Subcutaneous abdominal adipose tissue (tissue), 5 donors: ENCODE data around the gene MDFIC2.

Experiments
- H3K27ac ChIP-seq: one replicate; pipeline ENCODE4 v1.7.0; 2013; ENCODE audit warnings: low read depth, mild to moderate bottlenecking, inconsistent platforms, low read length, moderate library complexity
- H3K27me3 ChIP-seq, 5 donors: one replicate each; pipeline ENCODE4 v1.7.0; 2013; ENCODE audit warnings: low read length in 5 of 5, inconsistent platforms in 1 of 5; ENCODE audit not compliant: control insufficient read depth in 5 of 5, insufficient read depth in 4 of 5
- H3K36me3 ChIP-seq, 5 donors: one replicate each; pipeline ENCODE4 v1.7.0; 2013; ENCODE audit warnings: low read length in 5 of 5; ENCODE audit not compliant: control insufficient read depth in 5 of 5, insufficient read depth in 5 of 5
- H3K4me1 ChIP-seq, 5 donors: one replicate each; pipeline ENCODE4 v1.7.0; 2013; ENCODE audit warnings: low read length in 5 of 5, mild to moderate bottlenecking in 3 of 5, moderate library complexity in 1 of 5; ENCODE audit not compliant: control insufficient read depth in 5 of 5, insufficient read depth in 5 of 5
- H3K4me3 ChIP-seq, 5 donors: one replicate each; pipeline ENCODE4 v1.7.0; 2013; ENCODE audit warnings: low read length in 5 of 5, low read depth in 1 of 5
- H3K9ac ChIP-seq, 5 donors: one replicate each; pipeline ENCODE4 v1.7.0; 2013; ENCODE audit warnings: low read length in 5 of 5, mild to moderate bottlenecking in 4 of 5, moderate library complexity in 3 of 5
- H3K9me3 ChIP-seq, 5 donors: one replicate each; pipeline ENCODE4 v1.7.0; 2013; ENCODE audit warnings: low read length in 5 of 5; ENCODE audit not compliant: control insufficient read depth in 5 of 5
- donor health status: healthy.
- donor health status: healthy.
- donor health status: healthy.
- donor health status: healthy.
- donor health status: healthy.

Gene MDFIC2

GRCh38 chr3:70264122-70264780, 48.2 kb downstream of the MDFIC2 start:
- no peaks in the 10 kb centered on the region for H3K36me3 ChIP-seq
- H3K9me3 ChIP-seq, result no peaks in the 10 kb centered on the region
- H3K27ac ChIP-seq, result no peak overlapping the region
- H3K4me3 ChIP-seq, result no peak overlapping the region
- H3K4me1 ChIP-seq, result no peaks in the 10 kb centered on the region
- H3K9ac ChIP-seq, result no peak overlapping the region
- H3K27me3 ChIP-seq, result no peaks in the 10 kb centered on the region

GRCh38 chr3:70261283-70261682, 51.2 kb downstream of the MDFIC2 start:
- Histone ChIP-seq H3K27me3 (no peaks in the 10 kb centered on the region), H3K9ac (no peak overlapping the region), H3K27ac (no peak overlapping the region), H3K36me3 (no peaks in the 10 kb centered on the region), H3K4me1 (no peaks in the 10 kb centered on the region), H3K4me3 (no peak overlapping the region), H3K9me3 (no peaks in the 10 kb centered on the region)

- Histone ChIP-seq H3K27me3 (no peaks in the 10 kb centered on the region), H3K4me3 (no peak overlapping the region), H3K4me1 (no peaks in the 10 kb centered on the region), H3K27ac (no peak overlapping the region), H3K36me3 (no peaks in the 10 kb centered on the region), H3K9ac (no peak overlapping the region), H3K9me3 (no peaks in the 10 kb centered on the region)
These were observed 55.9 kb downstream of the MDFIC2 start for GRCh38 chr3:70256566-70256965.

GRCh38 chr3:70250492-70250891, 61.9 kb downstream of the MDFIC2 start:
- Histone ChIP-seq H3K9ac (no peak overlapping the region), H3K27ac (no peak overlapping the region), H3K4me3 (no peak overlapping the region), H3K9me3 (no peaks in the 10 kb centered on the region), H3K4me1 (no peaks in the 10 kb centered on the region), H3K36me3 (no peaks in the 10 kb centered on the region), H3K27me3 (no peaks in the 10 kb centered on the region)

- Histone ChIP-seq H3K27ac (no peak overlapping the region), H3K36me3 (no peaks in the 10 kb centered on the region), H3K9ac (no peak overlapping the region), H3K27me3 (no peaks in the 10 kb centered on the region), H3K4me1 (no peaks in the 10 kb centered on the region), H3K9me3 (no peaks in the 10 kb centered on the region), H3K4me3 (no peak overlapping the region)
These were observed 62.8 kb downstream of the MDFIC2 start for GRCh38 chr3:70249509-70250160.

- no peak overlapping the region for H3K9ac ChIP-seq
- no peaks in the 10 kb centered on the region for H3K4me1 ChIP-seq
- no peak overlapping the region for H3K4me3 ChIP-seq
- no peak overlapping the region for H3K27ac ChIP-seq
- H3K36me3 ChIP-seq, result no peaks in the 10 kb centered on the region
- H3K9me3 ChIP-seq, result no peaks in the 10 kb centered on the region
- no peaks in the 10 kb centered on the region for H3K27me3 ChIP-seq
These were observed 63.6 kb downstream of the MDFIC2 start for GRCh38 chr3:70248856-70249255.

GRCh38 chr3:70247955-70248354, 64.5 kb downstream of the MDFIC2 start:
- H3K36me3 ChIP-seq, result no peaks in the 10 kb centered on the region
- no peaks in the 10 kb centered on the region for H3K9me3 ChIP-seq
- no peaks in the 10 kb centered on the region for H3K27me3 ChIP-seq
- no peak overlapping the region for H3K4me3 ChIP-seq
- no peak overlapping the region for H3K9ac ChIP-seq
- H3K4me1 ChIP-seq, result no peaks in the 10 kb centered on the region
- H3K27ac ChIP-seq, result no peak overlapping the region

- H3K36me3 ChIP-seq, result no peaks in the 10 kb centered on the region
- no peak overlapping the region for H3K27ac ChIP-seq
These were observed 66.5 kb downstream of the MDFIC2 start for GRCh38 chr3:70245746-70246525.

GRCh38 chr3:70244422-70244821, 68.0 kb downstream of the MDFIC2 start:
- no peaks in the 10 kb centered on the region for H3K36me3 ChIP-seq
- H3K4me3 ChIP-seq, result no peak overlapping the region
- no peaks in the 10 kb centered on the region for H3K27me3 ChIP-seq
- no peaks in the 10 kb centered on the region for H3K9me3 ChIP-seq
- H3K4me1 ChIP-seq, result no peaks in the 10 kb centered on the region
- H3K27ac ChIP-seq, result no peak overlapping the region
- H3K9ac ChIP-seq, result no peak overlapping the region

More at GRCh38 chr3:70245746-70246525, 66.5 kb downstream of the MDFIC2 start:
- Histone ChIP-seq H3K4me1 (no peaks in the 10 kb centered on the region), H3K27me3 (no peaks in the 10 kb centered on the region), H3K9ac (no peak overlapping the region), H3K4me3 (no peak overlapping the region), H3K9me3 (no peaks in the 10 kb centered on the region)

- H3K27me3 ChIP-seq, result peaks cover 0 to 6% (median 0%) of the 10 kb centered on the region in 5 donors
- H3K9me3 ChIP-seq, result no peaks in the 10 kb centered on the region
- no peak overlapping the region for H3K27ac ChIP-seq
- no peaks in the 10 kb centered on the region for H3K4me1 ChIP-seq
- no peaks in the 10 kb centered on the region for H3K36me3 ChIP-seq
- H3K9ac ChIP-seq, result no peak overlapping the region
- no peak overlapping the region for H3K4me3 ChIP-seq
These were observed 70.0 kb downstream of the MDFIC2 start for GRCh38 chr3:70242297-70242882.
